IgD-negative memory B cell (primary cell): ENCODE measurements around the gene DEAF1. TPM values are rescaled to one million over a fixed set of nuclear protein-coding genes. Genes with fewer than 3 reads are reported as not detected.
A peak's percentile ranks its signal among the peaks of the same experiment; 100 is the strongest.
"Not testable (repeated sequence)": the region's sequence is repeated elsewhere in the genome, so short reads cannot be mapped to it uniquely, and the experiment has no call there.

Source experiments
- H3K27ac Mint-ChIP-seq, 3 donors: one replicate each; pipeline ENCODE4 v1.8.0; 2020 to 2022; ENCODE audit warnings: mild to moderate bottlenecking in 3 of 3, mixed read lengths in 3 of 3, moderate library complexity in 1 of 3
- H3K27me3 Mint-ChIP-seq: one replicate; pipeline ENCODE4 v1.8.0; 2021; ENCODE audit warnings: mixed read lengths
- H3K36me3 Mint-ChIP-seq: one replicate; pipeline ENCODE4 v1.8.0; 2020; ENCODE audit warnings: mild to moderate bottlenecking, mixed read lengths
- H3K4me1 Mint-ChIP-seq, 3 donors: one replicate each; pipeline ENCODE4 v1.8.0; 2020 to 2022; ENCODE audit warnings: mixed read lengths in 3 of 3, mild to moderate bottlenecking in 1 of 3
- H3K4me3 Mint-ChIP-seq, 4 donors: one replicate each; pipeline ENCODE4 v1.8.0; 2020 to 2022; ENCODE audit warnings: mild to moderate bottlenecking in 4 of 4, mixed read lengths in 4 of 4, moderate library complexity in 3 of 4
- H3K9me3 Mint-ChIP-seq, 3 donors: one replicate each; pipeline ENCODE4 v1.8.0; 2020 to 2021; ENCODE audit warnings: mixed read lengths in 3 of 3, mild to moderate bottlenecking in 1 of 3
- polyA plus RNA-seq: library from polyadenylated mRNA; unstranded; fragments of 300-500 nt; fragmentation: Illumina TruSeq; gene quantifications from one replicate; pipeline ENCODE4 v1.2.3, GENCODE V29; 2021

The DEAF1 gene
- polyA plus RNA-seq, 1 donor from 2014 or later: 25.6 TPM

DNA sequence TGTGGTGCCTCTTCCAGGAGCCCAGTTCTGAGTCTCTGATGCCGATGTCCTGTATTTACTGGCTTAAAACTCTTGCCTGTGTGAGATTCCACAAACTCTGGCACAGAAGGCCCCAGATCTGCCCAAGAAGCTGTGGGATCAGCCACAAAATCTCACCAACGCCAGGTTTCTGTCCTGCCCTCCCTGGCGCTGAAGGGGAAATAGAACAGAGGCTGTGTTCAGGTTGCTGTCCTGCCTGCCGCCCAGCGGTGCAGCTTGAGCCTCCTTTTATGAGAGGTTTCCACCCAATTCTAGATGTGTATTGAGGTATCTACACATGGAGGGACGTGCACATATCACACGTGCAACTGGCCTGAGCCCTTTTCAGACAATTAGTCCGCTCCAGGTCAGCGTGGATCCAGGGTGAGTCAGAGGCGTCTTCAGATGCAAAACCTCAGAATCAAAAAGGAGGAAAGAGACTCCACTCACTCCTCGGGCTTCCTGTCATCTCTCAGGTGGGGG, 2.8 kb upstream of the DEAF1 start:
- Mint-ChIP-seq H3K27me3 (no peaks in the 10 kb centered on the region), H3K4me1 (peaks cover 22 to 35% (median 22%) of the 10 kb centered on the region in 3 donors), H3K27ac (peak overlapping the region in 2 of 3 donors; percentile 60 to 97), H3K36me3 (no peaks in the 10 kb centered on the region), H3K4me3 (peak overlapping the region in 3 of 4 donors; percentile 28 to 90 (median 45)), H3K9me3 (no peaks in the 10 kb centered on the region)

DNA sequence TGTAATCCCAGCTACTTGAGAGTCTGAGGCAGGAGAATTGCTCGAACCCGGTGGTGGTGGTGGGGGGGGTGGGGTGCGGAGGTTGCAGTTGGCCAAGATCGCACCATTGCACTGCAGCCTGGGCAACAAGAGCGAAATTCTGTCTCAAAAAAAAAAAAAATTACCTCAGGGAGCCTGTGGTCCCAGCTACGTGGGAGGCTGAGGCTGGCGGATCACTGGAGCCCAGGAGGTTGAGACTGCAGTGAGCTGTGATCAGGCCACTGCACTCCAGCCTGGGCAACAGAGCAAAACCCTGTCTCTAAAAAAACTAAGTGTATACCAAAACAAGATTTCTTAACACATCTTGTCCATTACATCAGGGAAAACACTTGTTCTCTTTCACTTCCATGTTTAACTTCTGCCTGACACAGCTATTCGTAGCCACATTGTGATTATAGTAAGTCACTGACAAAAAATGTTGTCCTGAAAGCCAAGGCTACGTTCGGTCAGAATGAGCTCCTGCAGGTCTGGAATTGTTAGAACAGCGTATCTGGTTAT, 2.0 kb upstream of the DEAF1 start:
- Mint-ChIP-seq H3K36me3 (no peaks in the 10 kb centered on the region), H3K4me3 (peak overlapping the region; percentile 86 to 96 (median 92)), H3K27ac (peak overlapping the region; percentile 60 to 97 (median 95)), H3K9me3 (no peaks in the 10 kb centered on the region), H3K27me3 (no peaks in the 10 kb centered on the region), H3K4me1 (peaks cover 25 to 38% (median 28%) of the 10 kb centered on the region in 3 donors)

DNA sequence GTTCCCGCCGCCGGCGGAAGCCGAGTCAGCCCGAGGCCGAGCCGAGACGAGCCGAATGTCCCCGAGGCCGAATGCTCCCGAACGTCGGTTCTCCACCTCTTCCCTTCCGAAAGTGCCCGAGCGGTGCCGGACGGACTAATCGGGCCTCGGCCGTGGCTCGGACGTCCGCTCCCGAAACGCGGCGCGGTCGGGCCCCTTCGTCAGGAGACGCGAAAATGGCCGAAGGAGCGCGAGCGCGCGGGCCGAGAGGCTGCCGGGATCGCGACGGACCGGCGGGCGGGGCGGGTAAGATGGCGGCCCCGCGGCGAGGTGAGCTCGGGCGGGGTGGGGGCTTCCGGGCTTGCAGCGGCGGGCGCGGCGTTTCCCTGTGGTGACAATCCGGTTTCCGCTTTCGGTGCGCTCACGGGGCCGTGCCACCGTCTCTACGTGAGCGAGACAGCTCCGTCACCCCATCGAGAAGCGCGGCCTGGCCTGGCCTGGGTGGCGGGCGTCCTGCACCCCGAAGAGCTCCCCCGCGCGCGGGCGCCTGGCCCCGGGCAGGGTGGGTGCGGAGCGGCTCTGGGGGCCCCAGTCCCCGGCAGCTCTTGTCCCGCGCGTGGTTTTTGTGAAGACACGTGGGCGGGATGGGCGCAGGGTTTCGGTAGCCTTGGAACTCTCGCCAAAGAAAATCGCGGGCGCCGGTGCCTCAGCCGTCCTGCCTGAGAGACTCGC, 671 bp upstream of the DEAF1 start, which contains the start of gene TMEM80:
TMEM80 (plus strand) TSS at position 279 of the 711 bp plus-strand sequence; CDS start at position 291, 12 bp downstream.
- H3K9me3 Mint-ChIP-seq: no peaks in the 10 kb centered on the region
- peaks cover 29 to 45% (median 30%) of the 10 kb centered on the region in 3 donors for H3K4me1 Mint-ChIP-seq
- peak within 1 kb of the TSS; percentile 95 to 97 (median 95) for H3K27ac Mint-ChIP-seq
- H3K27me3 Mint-ChIP-seq: no peaks in the 10 kb centered on the region
- H3K4me3 Mint-ChIP-seq: peak within 1 kb of the TSS; percentile 86 to 96 (median 92)
- no peaks in the 10 kb centered on the region for H3K36me3 Mint-ChIP-seq

DNA sequence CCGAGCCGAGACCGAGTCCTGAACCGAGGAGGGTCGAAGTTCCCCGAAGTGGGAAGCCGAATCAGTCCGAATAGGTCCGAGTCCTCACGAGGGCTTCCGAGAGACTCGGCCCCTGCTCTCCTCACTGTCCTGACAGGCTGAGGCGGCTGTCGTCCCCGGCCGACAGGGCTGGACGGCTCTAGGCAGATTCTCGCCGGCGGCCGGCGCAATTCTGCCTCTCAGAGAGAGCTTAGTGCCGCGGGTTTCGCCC, 191 bp upstream of the DEAF1 start:
- H3K27me3 Mint-ChIP-seq: no peaks in the 10 kb centered on the region
- H3K4me3 Mint-ChIP-seq: peak overlapping the region; percentile 86 to 96 (median 92)
- H3K36me3 Mint-ChIP-seq: no peaks in the 10 kb centered on the region
- peaks cover 29 to 43% (median 30%) of the 10 kb centered on the region in 3 donors for H3K4me1 Mint-ChIP-seq
- H3K9me3 Mint-ChIP-seq: no peaks in the 10 kb centered on the region
- peak overlapping the region; percentile 95 to 97 (median 95) for H3K27ac Mint-ChIP-seq

DNA sequence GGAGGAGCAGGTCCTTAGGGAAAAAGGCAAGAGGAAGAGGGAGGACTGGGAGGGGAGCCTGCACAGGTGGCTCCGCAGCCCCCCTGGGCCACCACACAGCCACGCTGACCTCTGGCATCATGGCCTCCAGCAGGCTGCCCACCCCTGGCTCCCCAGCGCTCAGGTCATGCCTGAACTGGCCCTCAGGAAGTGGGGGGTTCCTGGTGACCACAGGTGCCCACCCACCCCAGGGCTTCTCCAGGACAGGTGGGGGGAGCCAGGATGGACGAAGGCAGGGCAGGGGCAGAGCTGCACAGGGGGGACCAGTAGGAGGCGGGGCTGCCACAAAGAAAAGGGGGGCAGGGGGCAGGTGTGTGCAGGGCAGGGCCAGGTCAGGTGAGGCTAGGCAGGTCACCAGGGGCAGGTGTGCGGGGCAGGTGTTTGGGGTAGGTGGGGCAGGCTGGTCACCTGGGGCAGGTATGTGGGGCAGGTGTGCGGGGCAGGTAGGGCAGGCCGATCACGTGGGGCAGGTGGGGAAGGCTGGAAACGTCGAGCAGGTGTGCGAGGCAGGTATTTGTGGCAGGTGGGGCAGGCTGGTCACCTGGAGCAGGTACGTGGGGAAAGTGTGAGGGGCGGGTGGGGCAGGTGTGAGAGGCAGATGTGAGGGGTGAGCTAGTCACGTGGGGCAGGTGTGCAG, 997 bp downstream of the DEAF1 start:
- peaks cover 28 to 43% (median 29%) of the 10 kb centered on the region in 3 donors for H3K4me1 Mint-ChIP-seq

DNA sequence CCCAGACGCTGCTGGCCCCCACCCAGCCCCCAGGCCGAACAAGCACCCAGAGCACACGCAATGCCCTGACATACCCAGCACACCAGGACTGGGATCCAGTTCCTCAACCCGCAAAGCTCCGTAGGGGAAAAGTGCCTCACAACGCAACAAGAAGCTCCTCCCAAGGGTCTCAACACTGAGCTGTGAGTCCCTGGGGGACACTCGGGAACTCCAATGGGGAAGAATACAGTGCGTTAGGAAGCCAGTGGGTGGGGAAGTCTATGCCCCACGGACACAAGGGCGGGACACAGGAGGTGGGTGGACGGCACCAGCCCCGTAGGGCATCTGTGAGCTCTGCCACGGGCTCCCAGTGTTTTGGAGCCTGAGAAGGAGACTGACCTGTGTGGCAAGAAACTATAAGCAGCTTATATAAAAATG, 1.6 kb downstream of the DEAF1 start:
- Mint-ChIP-seq H3K27ac (peak overlapping the region; percentile 64 to 94 (median 67)), H3K4me1 (peaks cover 28 to 43% (median 29%) of the 10 kb centered on the region in 3 donors), H3K4me3 (peak overlapping the region; percentile 74 to 92 (median 84)), H3K36me3 (no peaks in the 10 kb centered on the region), H3K27me3 (no peaks in the 10 kb centered on the region), H3K9me3 (no peaks in the 10 kb centered on the region)

More for the DNA sequence above, 997 bp downstream of the DEAF1 start:
- no peaks in the 10 kb centered on the region for H3K9me3 Mint-ChIP-seq
- peak overlapping the region in 2 of 3 donors; percentile 64 to 94 for H3K27ac Mint-ChIP-seq
- no peaks in the 10 kb centered on the region for H3K36me3 Mint-ChIP-seq
- H3K4me3 Mint-ChIP-seq: peak overlapping the region; percentile 74 to 92 (median 84)
- no peaks in the 10 kb centered on the region for H3K27me3 Mint-ChIP-seq

DNA sequence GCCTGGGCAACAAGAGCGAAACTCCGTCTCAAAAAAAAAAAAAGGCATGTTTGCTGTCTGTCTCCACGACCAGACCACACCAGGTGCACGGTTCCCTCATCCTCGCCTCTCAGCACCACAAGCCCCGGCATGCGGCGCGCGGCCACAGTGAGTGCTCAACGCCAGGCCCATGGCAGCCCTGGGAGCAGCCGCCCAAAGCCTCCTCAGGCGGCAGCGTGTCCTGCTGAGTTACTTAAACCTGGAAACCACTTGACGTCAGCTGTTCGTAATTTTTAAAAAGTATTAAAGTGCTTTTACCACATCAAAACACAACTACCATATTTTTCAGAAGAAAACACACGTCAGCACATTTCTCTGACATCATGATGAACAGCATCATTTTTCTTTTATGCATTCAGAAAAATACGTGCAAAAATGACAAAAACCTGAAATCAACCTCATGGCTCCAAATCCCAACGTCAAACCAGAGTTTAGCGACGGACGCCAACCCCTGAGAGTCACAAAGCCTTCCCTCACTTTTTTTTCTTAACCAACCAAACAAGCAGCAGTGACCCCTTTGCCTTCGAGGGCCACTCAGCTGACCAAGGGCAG, 2.1 kb downstream of the DEAF1 start:
- Mint-ChIP-seq H3K4me1 (peaks cover 27 to 42% (median 28%) of the 10 kb centered on the region in 3 donors), H3K36me3 (no peaks in the 10 kb centered on the region), H3K9me3 (no peaks in the 10 kb centered on the region), H3K4me3 (peak overlapping the region; percentile 74 to 92 (median 84)), H3K27ac (peak overlapping the region; percentile 64 to 94 (median 67)), H3K27me3 (no peaks in the 10 kb centered on the region)

DNA sequence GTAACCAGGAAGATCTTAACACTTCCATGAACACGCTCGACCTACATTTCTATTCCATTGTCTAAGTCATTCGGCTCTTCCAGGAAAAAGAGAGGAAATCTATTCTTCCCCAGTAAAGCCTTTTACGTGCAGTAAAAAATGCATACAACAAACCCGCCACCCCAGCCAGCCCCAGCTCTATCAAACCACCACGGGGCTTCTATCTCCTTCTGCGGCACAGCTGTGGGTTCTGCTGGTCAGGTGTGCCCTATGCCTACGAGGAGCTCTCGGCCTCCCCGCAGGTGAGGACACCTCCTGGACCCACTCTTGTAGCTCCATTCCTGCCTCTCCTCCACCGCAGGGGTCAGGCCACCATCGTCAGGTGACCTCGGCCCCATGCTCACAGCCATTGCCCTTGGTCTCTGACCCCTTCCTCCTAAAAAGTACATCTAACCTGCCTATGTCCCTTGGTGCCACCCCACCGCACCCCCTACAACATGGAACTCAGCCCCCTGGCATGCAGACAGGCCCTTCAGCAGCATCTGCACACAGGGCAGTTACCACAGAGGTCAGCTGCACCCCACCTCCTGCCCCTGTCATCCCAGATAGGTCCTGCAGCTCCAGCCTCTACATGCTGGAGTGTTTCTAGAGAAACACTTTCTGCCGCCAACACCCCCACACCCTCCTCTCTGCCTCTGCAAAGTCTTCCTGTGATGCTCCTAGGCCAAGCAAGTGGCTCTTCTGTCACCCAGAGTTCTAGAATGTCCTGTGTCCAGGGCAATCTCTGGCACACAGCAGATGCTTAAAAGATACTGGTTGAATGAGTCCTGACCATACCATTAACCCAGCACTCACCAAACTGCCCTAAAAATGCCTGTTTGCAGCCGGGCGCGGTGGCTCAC, 3.1 kb downstream of the DEAF1 start:
- H3K27me3 Mint-ChIP-seq: no peaks in the 10 kb centered on the region
- H3K4me1 Mint-ChIP-seq: peaks cover 19 to 33% (median 21%) of the 10 kb centered on the region in 3 donors
- peak overlapping the region; percentile 23 to 94 (median 64) for H3K27ac Mint-ChIP-seq
- peaks cover 6% of the 10 kb centered on the region for H3K36me3 Mint-ChIP-seq
- H3K4me3 Mint-ChIP-seq: peak overlapping the region; percentile 5 to 92 (median 56)
- H3K9me3 Mint-ChIP-seq: no peaks in the 10 kb centered on the region

DNA sequence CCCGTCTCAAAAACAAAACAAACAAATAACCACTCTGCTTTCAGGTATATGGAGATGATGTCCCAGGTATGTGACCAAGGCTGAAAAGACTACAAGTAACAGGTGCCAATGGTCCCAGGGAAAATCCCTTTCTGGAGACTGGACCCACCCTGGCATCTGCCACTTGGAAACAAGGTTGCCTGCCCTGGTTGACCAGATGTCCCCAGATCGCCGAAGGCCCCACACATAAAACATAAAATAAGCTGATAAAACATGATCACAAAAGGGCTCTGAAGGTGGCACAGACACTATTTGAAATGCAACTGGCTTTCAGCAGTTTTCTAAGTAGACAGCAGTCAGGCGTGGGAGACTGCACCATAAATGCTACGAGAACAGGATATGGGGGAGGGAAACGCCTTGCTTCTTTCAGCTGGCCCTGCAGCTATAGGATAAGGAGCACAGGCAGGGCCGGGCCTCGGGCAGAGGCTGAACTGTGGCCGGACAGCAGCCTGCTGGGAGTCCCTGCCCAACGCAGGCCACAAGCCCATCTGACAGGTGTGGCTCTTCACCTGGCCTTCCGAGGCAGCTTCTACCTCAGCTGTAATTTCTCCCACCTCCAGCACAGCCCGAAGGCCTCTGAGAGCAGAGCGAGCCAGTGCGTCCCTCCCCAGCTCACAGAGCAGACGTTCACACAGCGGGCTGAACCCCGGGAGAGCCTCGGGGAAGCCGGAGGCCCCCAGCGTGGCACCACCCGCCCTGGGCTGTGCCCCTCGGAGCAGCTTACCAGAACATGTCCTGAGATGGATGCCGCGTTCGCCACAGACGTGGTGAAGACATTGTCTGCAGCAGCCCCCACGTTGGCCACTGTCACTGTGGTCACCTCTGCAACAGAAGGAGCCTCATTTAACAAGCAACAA, 4.0 kb downstream of the DEAF1 start:
- H3K4me3 Mint-ChIP-seq: peak overlapping the region in 2 of 4 donors; percentile 34 to 61
- peaks cover 7% of the 10 kb centered on the region for H3K36me3 Mint-ChIP-seq
- no peaks in the 10 kb centered on the region for H3K9me3 Mint-ChIP-seq
- H3K4me1 Mint-ChIP-seq: peaks cover 15 to 27% (median 16%) of the 10 kb centered on the region in 3 donors
- no peaks in the 10 kb centered on the region for H3K27me3 Mint-ChIP-seq
- peak overlapping the region in 2 of 3 donors; percentile 59 to 80 for H3K27ac Mint-ChIP-seq

DNA sequence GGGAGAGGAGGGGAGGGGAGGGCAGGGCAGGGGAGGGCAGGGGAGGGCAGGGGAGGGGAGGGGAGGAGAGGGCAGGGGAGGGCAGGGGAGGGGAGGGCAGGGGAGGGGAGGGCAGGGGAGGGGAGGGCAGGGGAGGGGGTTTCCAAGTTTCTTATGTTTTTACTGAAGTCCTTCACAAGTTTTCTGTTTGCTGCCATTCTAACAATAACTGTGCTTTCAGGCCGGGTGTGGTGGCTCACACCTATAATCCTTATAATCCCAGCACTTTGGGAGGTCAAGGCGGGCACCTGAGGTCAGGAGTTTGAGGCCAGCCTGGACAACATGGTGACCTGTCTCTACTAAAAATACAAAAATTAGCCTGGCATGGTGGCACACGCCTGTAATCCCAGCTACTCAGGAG, 4.8 kb downstream of the DEAF1 start:
- H3K4me1 Mint-ChIP-seq: peaks cover 15 to 24% (median 16%) of the 10 kb centered on the region in 3 donors
- not testable (repeated sequence) for H3K36me3 Mint-ChIP-seq, H3K27ac Mint-ChIP-seq, H3K9me3 Mint-ChIP-seq, H3K4me3 Mint-ChIP-seq, H3K27me3 Mint-ChIP-seq

DNA sequence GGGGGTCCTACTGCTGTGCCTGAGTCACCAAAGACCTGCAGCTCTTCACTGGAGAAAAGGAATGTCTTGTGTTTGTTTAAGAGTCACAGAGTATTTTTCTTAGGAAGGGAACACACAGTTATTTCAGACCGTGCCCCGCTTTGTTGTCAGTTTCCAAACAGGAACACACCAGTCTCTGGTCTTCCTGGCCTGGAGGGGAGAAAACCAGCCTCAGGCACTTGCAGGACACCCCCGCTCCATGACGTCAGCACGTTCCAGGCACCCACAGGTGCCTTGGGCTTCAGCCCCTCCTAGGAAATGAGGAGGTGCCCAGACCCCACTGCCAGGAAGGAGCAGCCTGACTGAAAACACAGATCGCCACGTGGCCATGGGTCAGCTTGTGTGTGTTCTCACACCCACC, 5.4 kb downstream of the DEAF1 start:
- no peaks in the 10 kb centered on the region for H3K9me3 Mint-ChIP-seq
- peaks cover 15 to 21% (median 16%) of the 10 kb centered on the region in 3 donors for H3K4me1 Mint-ChIP-seq
- H3K4me3 Mint-ChIP-seq: no peak overlapping the region
- H3K27ac Mint-ChIP-seq: peak overlapping the region in 1 of 3 donors; percentile 10
- H3K36me3 Mint-ChIP-seq: peaks cover 7% of the 10 kb centered on the region
- no peaks in the 10 kb centered on the region for H3K27me3 Mint-ChIP-seq

DNA sequence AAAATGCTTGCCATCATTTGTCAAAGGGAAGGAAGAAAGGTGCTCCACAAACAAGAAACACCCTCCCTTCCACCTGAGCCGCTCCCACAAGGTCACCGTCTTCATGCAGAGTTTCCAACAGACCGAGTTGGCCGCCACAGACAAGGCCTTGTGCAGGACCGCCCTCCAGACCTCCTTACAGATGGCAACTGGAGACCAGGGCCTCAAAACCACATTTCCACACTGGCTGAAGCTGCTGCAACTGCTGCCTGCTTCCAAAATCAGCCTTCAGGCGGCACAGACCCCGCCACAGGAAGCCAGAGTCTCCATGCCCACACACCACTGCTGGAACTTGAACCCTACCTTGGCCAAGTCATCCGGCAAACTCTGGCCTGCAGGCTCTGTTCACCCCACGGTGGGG, 6.3 kb downstream of the DEAF1 start:
- Mint-ChIP-seq H3K27ac (no peak overlapping the region), H3K9me3 (no peaks in the 10 kb centered on the region), H3K4me1 (peaks cover 15 to 20% (median 15%) of the 10 kb centered on the region in 3 donors), H3K27me3 (no peaks in the 10 kb centered on the region), H3K36me3 (peaks cover 13% of the 10 kb centered on the region), H3K4me3 (no peak overlapping the region)

DNA sequence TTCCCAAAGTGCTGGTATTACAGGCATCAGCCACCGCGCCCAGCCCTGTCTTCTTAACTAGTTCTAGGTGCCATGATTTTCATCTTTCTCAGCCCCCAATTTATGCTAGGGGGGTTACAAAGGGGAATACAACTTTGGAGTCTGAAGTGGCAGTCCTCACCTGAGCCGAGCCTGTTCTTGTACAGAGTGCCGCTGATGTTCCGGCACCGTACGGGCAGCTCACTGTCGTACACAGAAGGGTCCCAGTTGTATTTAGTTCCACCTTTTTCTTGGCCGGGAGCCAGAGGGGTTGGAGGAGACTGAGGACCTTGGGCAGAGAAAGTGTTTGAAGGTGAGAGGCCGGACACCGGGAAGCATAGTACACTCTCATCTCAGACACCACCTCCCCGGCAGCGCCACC, 7.3 kb downstream of the DEAF1 start:
- H3K27ac Mint-ChIP-seq: no peak overlapping the region
- no peaks in the 10 kb centered on the region for H3K27me3 Mint-ChIP-seq
- no peaks in the 10 kb centered on the region for H3K9me3 Mint-ChIP-seq
- no peak overlapping the region for H3K4me3 Mint-ChIP-seq
- H3K4me1 Mint-ChIP-seq: peaks cover 7 to 11% (median 8%) of the 10 kb centered on the region in 3 donors
- peaks cover 18% of the 10 kb centered on the region for H3K36me3 Mint-ChIP-seq
